Right hindlimb (tissue), 1 donor: Measurements from ENCODE around the gene MYO18B.

Source experiments
- DNase-seq: peaks from one replicate; pipeline ENCODE4 v3.0.0-alpha.2; 2018

The MYO18B gene

GRCh38 chr22:26057731-26058130 is 315.7 kb downstream of the MYO18B start:
- no peak for DNase-seq

- no peak for DNase-seq
Observed at GRCh38 chr22:26064048-26064447, 322.1 kb downstream of the MYO18B start.

- DNase-seq: no peak
Observed at GRCh38 chr22:26065847-26066246, 323.9 kb downstream of the MYO18B start.

GRCh38 chr22:26066534-26066933 is 324.5 kb downstream of the MYO18B start:
- DNase-seq: no peak

- no peak for DNase-seq
Observed at GRCh38 chr22:26068571-26068970, 326.6 kb downstream of the MYO18B start.

GRCh38 chr22:26072621-26073020 is 330.6 kb downstream of the MYO18B start:
- DNase-seq: no peak

GRCh38 chr22:26075251-26075650 is 333.3 kb downstream of the MYO18B start:
- DNase-seq: no peak

GRCh38 chr22:26079009-26079408 is 337.0 kb downstream of the MYO18B start:
- DNase-seq: no peak
